HCT116 (cell line): ENCODE results near the gene MYLK3. TPM values are rescaled to one million over a fixed set of nuclear protein-coding genes. Genes with fewer than 3 reads are reported as not detected.

Experiments
- ATAC-seq: fragments of 200-7000 bp; cut with Tn5 transposase; 2 replicates; pipeline ENCODE4 v1.9.1; 2020; ENCODE audit warnings: mild to moderate bottlenecking, moderate library complexity
- BruUV-seq: library from RNA; stranded (reverse); fragments of 400-500 nt; replicated peaks from 2 replicates; lab custom pipeline; 2021; lab: Mats Ljungman, UMichigan
- CTCF ChIA-PET: fragments of 300-600 bp; sonication (Branson Sonifier 250); formaldehyde crosslinking; loops from one replicate; lab custom pipeline; 2021; ENCODE audit warnings: antibody characterized with exemption; lab: Charles Lee
- POLR2A ChIA-PET: fragments of 300-600, 350-600 bp; sonication (Branson Sonifier 250); formaldehyde crosslinking; loops from one replicate; lab custom pipeline; 2021; ENCODE audit warnings: antibody characterized with exemption; lab: Charles Lee
- RAD21 ChIA-PET, 2 experiments: fragments of 300-600 bp; sonication (Branson Sonifier 250); formaldehyde crosslinking; loops; one replicate each; lab custom pipeline; 2023; ENCODE audit warnings: low total read pairs in 2 of 2; ENCODE audit not compliant: uncharacterized antibody in 2 of 2, unreplicated experiment in 2 of 2, low non-redundant PET in 1 of 2; lab: Charles Lee
- DNase-seq: peaks from one replicate; pipeline ENCODE4 v3.0.0-alpha.2; 2010; ENCODE audit warnings: low read depth, low spot score
- H2AFZ ChIP-seq: fragments of 200-600 bp; shearing (Covaris generic), sonication (generic); 2 replicates; pipeline ENCODE4 v1.6.1; 2017; ENCODE audit warnings: low read depth, mixed run types, mixed read lengths, antibody characterized with exemption, low read length; ENCODE audit not compliant: poor library complexity, severe bottlenecking
- H3K27ac ChIP-seq: 2 replicates; pipeline ENCODE4 v1.5.1; 2012; ENCODE audit warnings: low read depth, low read length
- H3K27me3 ChIP-seq: fragments of 200-600 bp; sonication (generic); 2 replicates; pipeline ENCODE4 v1.6.1; 2016; ENCODE audit warnings: mixed run types, low read length, mixed read lengths; ENCODE audit not compliant: insufficient read depth
- H3K36me3 ChIP-seq, 2 experiments: fragments of 200-500 bp in 1 of 2; fragments of 200-600 bp in 1 of 2; sonication (Bioruptor generic) in 1 of 2; sonication (generic) in 1 of 2; 2 replicates each; pipeline versions ENCODE4 v1.5.1 to v1.6.1; 2014 to 2016; ENCODE audit warnings: low read length in 2 of 2, inconsistent platforms in 1 of 2, mixed read lengths in 1 of 2, mixed run types in 1 of 2; ENCODE audit not compliant: insufficient read depth in 2 of 2, control insufficient read depth in 1 of 2
- H3K4me1 ChIP-seq, 2 experiments: fragments of 200-600 bp in 1 of 2; sonication (generic) in 1 of 2; 2 replicates each; pipeline versions ENCODE4 v1.5.1 to v1.6.1; 2012 to 2017; ENCODE audit warnings: low read length in 2 of 2, inconsistent platforms in 1 of 2, mild to moderate bottlenecking in 1 of 2, mixed read lengths in 1 of 2, mixed run types in 1 of 2, moderate library complexity in 1 of 2; ENCODE audit not compliant: insufficient read depth in 2 of 2, control insufficient read depth in 1 of 2
- H3K4me2 ChIP-seq: fragments of 200-600 bp; sonication (generic); 2 replicates; pipeline ENCODE4 v1.6.1; 2017; ENCODE audit warnings: mixed run types, low read length, mixed read lengths
- H3K4me3 ChIP-seq, 2 experiments: fragments of 200-600 bp in 1 of 2; sonication (generic) in 1 of 2; replicated peaks in 1 of 2; 2 replicates each; pipeline ENCODE4 v1.5.1; 2011 to 2016; ENCODE audit warnings: low read length in 2 of 2, control low read depth in 1 of 2, low read depth in 1 of 2, mild to moderate bottlenecking in 1 of 2, mixed read lengths in 1 of 2, mixed run types in 1 of 2
- H3K79me2 ChIP-seq: fragments of 200-600 bp; sonication (generic); 2 replicates; pipeline ENCODE4 v1.6.1; 2017; ENCODE audit warnings: mild to moderate bottlenecking, mixed run types, low read length, moderate library complexity, mixed read lengths; ENCODE audit not compliant: insufficient read depth
- H3K9ac ChIP-seq: fragments of 200-600 bp; sonication (generic); 2 replicates; pipeline ENCODE4 v1.6.1; 2016; ENCODE audit warnings: low read length, mixed read lengths
- H3K9me2 ChIP-seq: fragments of 200-600 bp; sonication (generic), shearing (Covaris generic); 2 replicates; pipeline ENCODE4 v1.6.1; 2017; ENCODE audit warnings: mixed run types, mild to moderate bottlenecking, moderate library complexity; ENCODE audit not compliant: insufficient read depth
- H3K9me3 ChIP-seq, 2 experiments: fragments of 200-500 bp in 1 of 2; fragments of 200-600 bp in 1 of 2; sonication (Bioruptor generic) in 1 of 2; sonication (generic) in 1 of 2; 2 replicates each; pipeline ENCODE4 v1.6.1; 2014 to 2017; ENCODE audit warnings: low read length in 2 of 2, mixed read lengths in 2 of 2, inconsistent platforms in 1 of 2, low read depth in 1 of 2, mild to moderate bottlenecking in 1 of 2, mixed run types in 1 of 2, moderate library complexity in 1 of 2; ENCODE audit not compliant: control insufficient read depth in 1 of 2, insufficient read depth in 1 of 2
- H4K20me1 ChIP-seq: fragments of 200-600 bp; sonication (generic), shearing (Covaris generic); 2 replicates; pipeline ENCODE4 v1.6.1; 2017; ENCODE audit warnings: mixed run types, mild to moderate bottlenecking, moderate library complexity; ENCODE audit not compliant: insufficient read depth
- CEBPB ChIP-seq: IDR thresholded peaks from 2 replicates; pipeline ENCODE4 v1.6.1; 2012; ENCODE audit warnings: low read depth
- EGR1 ChIP-seq: IDR thresholded peaks from 2 replicates; pipeline ENCODE4 v1.6.1; 2012; ENCODE audit warnings: low read depth
- ELF1 ChIP-seq: IDR thresholded peaks from 2 replicates; pipeline ENCODE4 v1.6.1; 2012; ENCODE audit warnings: low read depth, borderline replicate concordance
- EZH2 ChIP-seq: fragments of 200-600 bp; sonication (generic); IDR thresholded peaks from 2 replicates; pipeline ENCODE4 v1.6.1; 2017; ENCODE audit warnings: antibody characterized with exemption, mixed run types
- EZH2phosphoT487 ChIP-seq: fragments of 200-600 bp; IDR thresholded peaks from 2 replicates; pipeline ENCODE4 v1.6.1; 2018; ENCODE audit warnings: antibody characterized with exemption, borderline replicate concordance
- FOSL1 ChIP-seq: IDR thresholded peaks from 2 replicates; pipeline ENCODE4 v1.6.1; 2012; ENCODE audit warnings: low read depth
- JUND ChIP-seq: IDR thresholded peaks from 2 replicates; pipeline ENCODE4 v1.6.1; 2012
- POLR2AphosphoS5 ChIP-seq: IDR thresholded peaks from 2 replicates; pipeline ENCODE4 v1.6.1; 2011; ENCODE audit warnings: mild to moderate bottlenecking, low read depth, low read length, moderate library complexity
- RAD21 ChIP-seq: IDR thresholded peaks from 2 replicates; pipeline ENCODE4 v1.6.1; 2012; ENCODE audit warnings: low read depth, mild to moderate bottlenecking
- SRF ChIP-seq: IDR thresholded peaks from 2 replicates; pipeline ENCODE4 v1.6.1; 2012; ENCODE audit warnings: low read depth
- TCF7L2 ChIP-seq: IDR thresholded peaks from 2 replicates; pipeline ENCODE4 v1.7.0; 2011; ENCODE audit warnings: borderline replicate concordance, inconsistent platforms; ENCODE audit not compliant: insufficient read depth, insufficient read length; ENCODE audit errors: extremely low read depth
- intact Hi-C: fragments of 100-400 bp; cut with micrococcal nuclease; formaldehyde crosslinking; loops from 2 replicates; pipeline ENCODE4 v1.10.0; 2022
- total RNA-seq: library from RNA; stranded (reverse); gene quantifications from one replicate; pipeline ENCODE4 v1.2.1, GENCODE V29; 2021; ENCODE audit not compliant: unreplicated experiment
- TF ChIP-seq, protein P1 (sequence below): IDR thresholded peaks from 2 replicates; pipeline ENCODE4 v1.6.1; 2012
- TF ChIP-seq, protein P2 (sequence below): IDR thresholded peaks from 2 replicates; pipeline ENCODE4 v1.6.1; 2011; ENCODE audit warnings: mild to moderate bottlenecking, low read length, moderate library complexity; ENCODE audit not compliant: insufficient replicate concordance; ENCODE audit errors: extremely low read depth
- TF ChIP-seq, protein P3 (sequence below): IDR thresholded peaks from 2 replicates; pipeline ENCODE4 v1.6.1; 2012; ENCODE audit warnings: low read depth
- TF ChIP-seq, protein P4 (sequence below), 3 experiments: fragments of 200-600 bp in 1 of 3; sonication (generic) in 1 of 3; IDR thresholded peaks in 2 of 3; conservative IDR thresholded peaks in 1 of 3; 2 replicates each; pipeline ENCODE4 v1.5.1; 2012 to 2017; ENCODE audit warnings: low read depth in 2 of 3, low read length in 2 of 3, antibody characterized with exemption in 1 of 3, borderline replicate concordance in 1 of 3, control low read depth in 1 of 3, mild to moderate bottlenecking in 1 of 3, mixed read lengths in 1 of 3, mixed run types in 1 of 3, moderate library complexity in 1 of 3; ENCODE audit not compliant: insufficient read depth in 1 of 3

Gene MYLK3
- total RNA-seq, 1 experiment from 2014 or later, result 0.22 TPM

DNA sequence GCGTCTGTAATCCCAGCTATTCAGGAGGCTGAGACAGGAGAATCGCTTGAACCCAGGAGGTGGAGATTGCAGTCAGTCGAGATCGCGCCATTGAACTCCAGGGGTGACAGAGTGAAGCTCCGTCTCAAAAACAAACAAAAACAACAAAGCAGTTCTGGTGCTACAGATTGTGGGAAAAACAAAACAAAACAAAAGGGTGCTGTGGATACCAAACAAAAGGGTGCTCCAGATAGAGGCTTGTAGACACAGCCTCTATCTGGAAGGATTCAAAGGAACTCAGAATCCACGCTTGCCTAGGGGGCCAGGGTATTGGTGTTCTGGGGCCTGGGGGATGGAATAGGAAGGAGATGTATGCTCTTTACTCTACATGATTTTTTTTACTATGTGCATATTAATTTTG lies 2.5 kb downstream of the MYLK3 start (continued):
- no peak for TF ChIP-seq JUND
- TF ChIP-seq RAD21, result no peak
- TF ChIP-seq, protein P1, sequence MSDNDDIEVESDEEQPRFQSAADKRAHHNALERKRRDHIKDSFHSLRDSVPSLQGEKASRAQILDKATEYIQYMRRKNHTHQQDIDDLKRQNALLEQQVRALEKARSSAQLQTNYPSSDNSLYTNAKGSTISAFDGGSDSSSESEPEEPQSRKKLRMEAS, result no peak
- no peak for TF ChIP-seq EZH2phosphoT487
- no peak for TF ChIP-seq EZH2

DNA sequence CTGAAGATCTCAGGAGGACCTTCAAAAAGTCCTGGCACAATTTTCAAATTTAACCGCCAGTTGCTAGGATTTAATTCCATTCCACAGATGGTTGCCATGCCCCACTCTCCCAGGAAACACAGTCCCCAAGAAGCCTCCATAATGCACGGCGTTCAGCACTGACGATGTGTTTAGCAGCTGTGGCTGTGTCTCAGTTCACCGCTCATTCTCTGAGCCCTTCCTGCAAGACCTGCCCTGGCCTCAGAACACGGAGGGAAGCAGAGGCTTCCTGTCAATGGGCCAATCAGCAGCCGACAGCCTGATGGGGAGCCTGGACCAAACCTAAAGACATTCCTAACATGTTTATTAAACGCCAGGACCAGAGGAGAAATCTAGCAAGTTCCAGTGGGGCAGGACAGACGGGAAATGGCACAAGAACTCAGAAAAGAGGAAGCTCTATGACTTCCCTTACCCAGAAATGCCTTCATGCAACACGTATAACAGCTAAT lies 4.9 kb downstream of the MYLK3 start:
- ChIA-PET POLR2A (no interaction called here), RAD21 (no interaction called here), CTCF (no interaction called here)
- TF ChIP-seq CEBPB (no peak), TCF7L2 (no peak), ELF1 (no peak), SRF (no peak), EZH2 (no peak), JUND (no peak), RAD21 (no peak), FOSL1 (no peak), POLR2AphosphoS5 (no peak), EGR1 (no peak)
- TF ChIP-seq, protein P2, sequence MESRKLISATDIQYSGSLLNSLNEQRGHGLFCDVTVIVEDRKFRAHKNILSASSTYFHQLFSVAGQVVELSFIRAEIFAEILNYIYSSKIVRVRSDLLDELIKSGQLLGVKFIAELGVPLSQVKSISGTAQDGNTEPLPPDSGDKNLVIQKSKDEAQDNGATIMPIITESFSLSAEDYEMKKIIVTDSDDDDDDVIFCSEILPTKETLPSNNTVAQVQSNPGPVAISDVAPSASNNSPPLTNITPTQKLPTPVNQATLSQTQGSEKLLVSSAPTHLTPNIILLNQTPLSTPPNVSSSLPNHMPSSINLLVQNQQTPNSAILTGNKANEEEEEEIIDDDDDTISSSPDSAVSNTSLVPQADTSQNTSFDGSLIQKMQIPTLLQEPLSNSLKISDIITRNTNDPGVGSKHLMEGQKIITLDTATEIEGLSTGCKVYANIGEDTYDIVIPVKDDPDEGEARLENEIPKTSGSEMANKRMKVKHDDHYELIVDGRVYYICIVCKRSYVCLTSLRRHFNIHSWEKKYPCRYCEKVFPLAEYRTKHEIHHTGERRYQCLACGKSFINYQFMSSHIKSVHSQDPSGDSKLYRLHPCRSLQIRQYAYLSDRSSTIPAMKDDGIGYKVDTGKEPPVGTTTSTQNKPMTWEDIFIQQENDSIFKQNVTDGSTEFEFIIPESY, result no peak
- TF ChIP-seq, protein P3, sequence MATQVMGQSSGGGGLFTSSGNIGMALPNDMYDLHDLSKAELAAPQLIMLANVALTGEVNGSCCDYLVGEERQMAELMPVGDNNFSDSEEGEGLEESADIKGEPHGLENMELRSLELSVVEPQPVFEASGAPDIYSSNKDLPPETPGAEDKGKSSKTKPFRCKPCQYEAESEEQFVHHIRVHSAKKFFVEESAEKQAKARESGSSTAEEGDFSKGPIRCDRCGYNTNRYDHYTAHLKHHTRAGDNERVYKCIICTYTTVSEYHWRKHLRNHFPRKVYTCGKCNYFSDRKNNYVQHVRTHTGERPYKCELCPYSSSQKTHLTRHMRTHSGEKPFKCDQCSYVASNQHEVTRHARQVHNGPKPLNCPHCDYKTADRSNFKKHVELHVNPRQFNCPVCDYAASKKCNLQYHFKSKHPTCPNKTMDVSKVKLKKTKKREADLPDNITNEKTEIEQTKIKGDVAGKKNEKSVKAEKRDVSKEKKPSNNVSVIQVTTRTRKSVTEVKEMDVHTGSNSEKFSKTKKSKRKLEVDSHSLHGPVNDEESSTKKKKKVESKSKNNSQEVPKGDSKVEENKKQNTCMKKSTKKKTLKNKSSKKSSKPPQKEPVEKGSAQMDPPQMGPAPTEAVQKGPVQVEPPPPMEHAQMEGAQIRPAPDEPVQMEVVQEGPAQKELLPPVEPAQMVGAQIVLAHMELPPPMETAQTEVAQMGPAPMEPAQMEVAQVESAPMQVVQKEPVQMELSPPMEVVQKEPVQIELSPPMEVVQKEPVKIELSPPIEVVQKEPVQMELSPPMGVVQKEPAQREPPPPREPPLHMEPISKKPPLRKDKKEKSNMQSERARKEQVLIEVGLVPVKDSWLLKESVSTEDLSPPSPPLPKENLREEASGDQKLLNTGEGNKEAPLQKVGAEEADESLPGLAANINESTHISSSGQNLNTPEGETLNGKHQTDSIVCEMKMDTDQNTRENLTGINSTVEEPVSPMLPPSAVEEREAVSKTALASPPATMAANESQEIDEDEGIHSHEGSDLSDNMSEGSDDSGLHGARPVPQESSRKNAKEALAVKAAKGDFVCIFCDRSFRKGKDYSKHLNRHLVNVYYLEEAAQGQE, result no peak
- TF ChIP-seq, protein P4, sequence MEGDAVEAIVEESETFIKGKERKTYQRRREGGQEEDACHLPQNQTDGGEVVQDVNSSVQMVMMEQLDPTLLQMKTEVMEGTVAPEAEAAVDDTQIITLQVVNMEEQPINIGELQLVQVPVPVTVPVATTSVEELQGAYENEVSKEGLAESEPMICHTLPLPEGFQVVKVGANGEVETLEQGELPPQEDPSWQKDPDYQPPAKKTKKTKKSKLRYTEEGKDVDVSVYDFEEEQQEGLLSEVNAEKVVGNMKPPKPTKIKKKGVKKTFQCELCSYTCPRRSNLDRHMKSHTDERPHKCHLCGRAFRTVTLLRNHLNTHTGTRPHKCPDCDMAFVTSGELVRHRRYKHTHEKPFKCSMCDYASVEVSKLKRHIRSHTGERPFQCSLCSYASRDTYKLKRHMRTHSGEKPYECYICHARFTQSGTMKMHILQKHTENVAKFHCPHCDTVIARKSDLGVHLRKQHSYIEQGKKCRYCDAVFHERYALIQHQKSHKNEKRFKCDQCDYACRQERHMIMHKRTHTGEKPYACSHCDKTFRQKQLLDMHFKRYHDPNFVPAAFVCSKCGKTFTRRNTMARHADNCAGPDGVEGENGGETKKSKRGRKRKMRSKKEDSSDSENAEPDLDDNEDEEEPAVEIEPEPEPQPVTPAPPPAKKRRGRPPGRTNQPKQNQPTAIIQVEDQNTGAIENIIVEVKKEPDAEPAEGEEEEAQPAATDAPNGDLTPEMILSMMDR (IDR thresholded peaks at IDR 0.05 in 2 of 3, conservative IDR thresholded peaks at IDR 0.05 in 1 of 3; ENCODE audit: borderline replicate concordance in 1 of 3, insufficient read depth in 1 of 3, low read depth in 2 of 3, low read length in 2 of 3), result no peak
- TF ChIP-seq, protein P1, result no peak
- no TSS peak for BruUV-seq
- Histone ChIP-seq H2AFZ (no peak overlapping the region), H4K20me1 (no peaks in the 10 kb centered on the region), H3K79me2 (no peaks in the 10 kb centered on the region), H3K4me3 (no peak overlapping the region), H3K9me2 (no peaks in the 10 kb centered on the region), H3K4me1 (no peaks in the 10 kb centered on the region), H3K27ac (no peak overlapping the region), H3K4me2 (no peak overlapping the region), H3K9me3 (no peaks in the 10 kb centered on the region), H3K27me3 (no peaks in the 10 kb centered on the region), H3K36me3 (no peaks in the 10 kb centered on the region), H3K9ac (no peak overlapping the region)
- ATAC-seq, result peak; percentile 50; the same call in 1 of the 2 replicates
- no peak for DNase-seq
- intact Hi-C loops, result no loop called here
